ENCODE measurements around the gene CDON.

CDON gene

GRCh38 chr11:126062679-126063506 is at the start of gene CDON:
TSS of gene CDON (minus strand) at chr11:126062866. CDS start at chr11:126023476, 39,390 bp downstream.
- FAIRE-seq, result no peak

- no peak for FAIRE-seq
Observed at GRCh38 chr11:126111458-126112116, 48.9 kb upstream of the CDON start.

GRCh38 chr11:126109941-126110731 is 47.5 kb upstream of the CDON start:
- FAIRE-seq, result no peak

- no peak for FAIRE-seq
Observed at GRCh38 chr11:126106594-126107328, 44.1 kb upstream of the CDON start.

GRCh38 chr11:126105748-126106080 is 43.0 kb upstream of the CDON start:
- no peak for FAIRE-seq

- no peak for FAIRE-seq
Observed at GRCh38 chr11:126105022-126105747, 42.5 kb upstream of the CDON start.

GRCh38 chr11:126104420-126104819 is 41.8 kb upstream of the CDON start:
- FAIRE-seq, result no peak

- no peak for FAIRE-seq
Observed at GRCh38 chr11:126103150-126103549, 40.5 kb upstream of the CDON start.

- no peak for FAIRE-seq
Observed at GRCh38 chr11:126102436-126102981, 39.8 kb upstream of the CDON start.

GRCh38 chr11:126101930-126102283 is 39.2 kb upstream of the CDON start:
- no peak for FAIRE-seq

- no peak for FAIRE-seq
Observed at GRCh38 chr11:126101251-126101929, 38.7 kb upstream of the CDON start.

- no peak for FAIRE-seq
Observed at GRCh38 chr11:126100716-126101115, 38.0 kb upstream of the CDON start.

GRCh38 chr11:126098204-126098769 is 35.6 kb upstream of the CDON start:
- FAIRE-seq, result no peak

- no peak for FAIRE-seq
Observed at GRCh38 chr11:126095745-126096144, 33.1 kb upstream of the CDON start.

- FAIRE-seq, result no peak
Observed at GRCh38 chr11:126090452-126090851, 27.8 kb upstream of the CDON start.

GRCh38 chr11:126088999-126089398 is 26.3 kb upstream of the CDON start:
- no peak for FAIRE-seq

GRCh38 chr11:126086248-126086647 is 23.6 kb upstream of the CDON start:
- FAIRE-seq, result no peak

GRCh38 chr11:126084608-126084912 is 21.9 kb upstream of the CDON start:
- FAIRE-seq, result no peak

GRCh38 chr11:126083829-126084607 is 21.4 kb upstream of the CDON start:
- no peak for FAIRE-seq
